ENCODE measurements around the gene SNAI1.
"Not testable (repeated sequence)": the region's sequence is repeated elsewhere in the genome, so short reads cannot be mapped to it uniquely, and the experiment has no call there.

The SNAI1 gene

GRCh38 chr20:49983848-49984408, 1.1 kb downstream of the SNAI1 start:
- DNase-seq, result peak in 7 of 42 donors; percentile 8 to 32 (median 24)
- intact Hi-C loops (cut with DNase I), result no loop called here

- no peak for DNase-seq
- intact Hi-C loops (cut with DNase I), result no loop called here
These were observed 1.8 kb downstream of the SNAI1 start for GRCh38 chr20:49984426-49985153.

GRCh38 chr20:49985157-49985556, 2.4 kb downstream of the SNAI1 start:
- intact Hi-C loops (cut with DNase I), result no loop called here
- DNase-seq, result no peak

GRCh38 chr20:49985617-49986016, 2.8 kb downstream of the SNAI1 start:
- DNase-seq, result no peak
- intact Hi-C loops (cut with DNase I), result no loop called here

- DNase-seq, result no peak
- intact Hi-C loops (cut with DNase I), result no loop called here
These were observed 3.3 kb downstream of the SNAI1 start for GRCh38 chr20:49986049-49986448.

- intact Hi-C loops (cut with DNase I), result no loop called here
- DNase-seq, result no peak
These were observed 4.5 kb downstream of the SNAI1 start for GRCh38 chr20:49987015-49987867.

- intact Hi-C loops (cut with DNase I), result no loop called here
- no peak for DNase-seq
These were observed 5.3 kb downstream of the SNAI1 start for GRCh38 chr20:49987868-49988690.

GRCh38 chr20:49989234-49990065, 6.7 kb downstream of the SNAI1 start:
- intact Hi-C loops (cut with DNase I), result no loop called here
- peak in 6 of 42 donors; percentile 13 to 48 (median 31) for DNase-seq

- peak in 14 of 42 donors; percentile 24 to 53 (median 36) for DNase-seq
- intact Hi-C loops (cut with DNase I), result no loop called here
These were observed 7.5 kb downstream of the SNAI1 start for GRCh38 chr20:49990271-49990720.

- no peak for DNase-seq
- intact Hi-C loops (cut with DNase I), result no loop called here
These were observed 10.5 kb downstream of the SNAI1 start for GRCh38 chr20:49993301-49993751.

GRCh38 chr20:49995586-49995985, 12.8 kb downstream of the SNAI1 start:
- no peak for DNase-seq
- intact Hi-C loops (cut with DNase I), result no loop called here

GRCh38 chr20:49998478-49999188, 15.9 kb downstream of the SNAI1 start:
- DNase-seq; intact Hi-C loops (cut with DNase I): not testable (repeated sequence)

GRCh38 chr20:49999329-49999728, 16.5 kb downstream of the SNAI1 start:
- intact Hi-C loops (cut with DNase I), result no loop called here
- no peak for DNase-seq

GRCh38 chr20:50000548-50001222, 17.9 kb downstream of the SNAI1 start:
- DNase-seq; intact Hi-C loops (cut with DNase I): not testable (repeated sequence)

GRCh38 chr20:50001784-50002311, 19.1 kb downstream of the SNAI1 start:
- no peak for DNase-seq

GRCh38 chr20:50003253-50003656, 20.5 kb downstream of the SNAI1 start:
- intact Hi-C loops (cut with DNase I), result no loop called here
- DNase-seq, result no peak

More at GRCh38 chr20:50001784-50002311, 19.1 kb downstream of the SNAI1 start:
- intact Hi-C loops (cut with DNase I), result no loop called here

GRCh38 chr20:50004229-50004628, 21.4 kb downstream of the SNAI1 start:
- DNase-seq, result no peak
- intact Hi-C loops (cut with DNase I), result no loop called here

Data from head of caudate nucleus (tissue), 42 donors.